Measurements from ENCODE around the gene DBNDD2. TPM values are rescaled to one million over a fixed set of nuclear protein-coding genes. Genes with fewer than 3 reads are reported as not detected.

Gene DBNDD2
- total RNA-seq, 1 experiment from 2014 or later: 38.6 TPM

DNA sequence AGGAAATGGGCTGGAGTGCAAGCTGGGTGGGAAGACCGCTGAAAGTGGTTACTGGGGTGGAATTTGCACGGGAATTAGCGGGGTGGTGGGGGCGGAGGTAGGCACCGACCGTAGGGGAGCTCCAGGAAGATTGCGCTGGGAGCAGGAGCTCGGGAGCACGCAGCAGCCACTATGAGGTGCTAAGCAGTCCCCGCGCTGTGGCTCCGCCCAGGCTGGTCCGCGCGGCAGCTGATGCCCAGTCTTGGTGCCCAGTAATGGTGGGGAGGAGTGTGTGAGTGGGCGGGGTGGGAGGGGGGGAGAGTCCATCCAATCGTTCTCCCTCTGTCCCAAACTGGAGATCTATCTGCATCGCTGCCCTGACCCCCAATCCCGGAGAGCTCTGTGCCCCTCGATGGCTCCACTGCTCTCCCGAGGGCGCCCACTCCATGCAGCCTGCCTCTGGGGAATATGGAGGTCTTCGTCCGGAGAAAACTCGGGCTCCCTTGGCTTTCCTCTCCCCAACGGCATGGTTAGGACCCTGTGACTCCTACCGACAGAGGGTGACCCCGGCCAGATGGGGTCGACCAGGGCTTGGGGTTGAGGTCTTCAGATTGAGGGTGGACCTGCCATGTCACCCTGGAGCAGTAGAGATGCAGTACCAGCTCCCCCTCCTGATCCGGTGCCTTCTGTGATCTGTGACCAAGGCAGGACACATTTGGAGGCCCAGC is 35.3 kb upstream of the DBNDD2 start:
- intact Hi-C loops (cut with micrococcal nuclease; ENCODE audit: unreplicated experiment): no loop called here
- no peak overlapping the region for H3K27ac ChIP-seq (ENCODE audit: low read depth, low read length, poor library complexity, severe bottlenecking)
- H3K4me3 ChIP-seq (ENCODE audit: low read depth, low read length, poor library complexity, severe bottlenecking): peak overlapping the region; percentile 52
- no TSS peak for BruUV-seq (replicated peaks)
- ChIA-PET POLR2A (ENCODE audit: low non-redundant PET) (no interaction called here), CTCF (interaction anchor here (0.5 to 3.9 kb wide), 9 partner anchors 8 to 113 kb away, joined by 3 to 63 read pairs (median 7); partner anchors contain the start of genes PIGT and SYS1)
- TF ChIP-seq EZH2 (IDR thresholded peaks at IDR 0.05; ENCODE audit: borderline replicate concordance, low read depth, low read length, poor library complexity, severe bottlenecking): no peak
- TF ChIP-seq, protein P1, sequence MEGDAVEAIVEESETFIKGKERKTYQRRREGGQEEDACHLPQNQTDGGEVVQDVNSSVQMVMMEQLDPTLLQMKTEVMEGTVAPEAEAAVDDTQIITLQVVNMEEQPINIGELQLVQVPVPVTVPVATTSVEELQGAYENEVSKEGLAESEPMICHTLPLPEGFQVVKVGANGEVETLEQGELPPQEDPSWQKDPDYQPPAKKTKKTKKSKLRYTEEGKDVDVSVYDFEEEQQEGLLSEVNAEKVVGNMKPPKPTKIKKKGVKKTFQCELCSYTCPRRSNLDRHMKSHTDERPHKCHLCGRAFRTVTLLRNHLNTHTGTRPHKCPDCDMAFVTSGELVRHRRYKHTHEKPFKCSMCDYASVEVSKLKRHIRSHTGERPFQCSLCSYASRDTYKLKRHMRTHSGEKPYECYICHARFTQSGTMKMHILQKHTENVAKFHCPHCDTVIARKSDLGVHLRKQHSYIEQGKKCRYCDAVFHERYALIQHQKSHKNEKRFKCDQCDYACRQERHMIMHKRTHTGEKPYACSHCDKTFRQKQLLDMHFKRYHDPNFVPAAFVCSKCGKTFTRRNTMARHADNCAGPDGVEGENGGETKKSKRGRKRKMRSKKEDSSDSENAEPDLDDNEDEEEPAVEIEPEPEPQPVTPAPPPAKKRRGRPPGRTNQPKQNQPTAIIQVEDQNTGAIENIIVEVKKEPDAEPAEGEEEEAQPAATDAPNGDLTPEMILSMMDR (conservative IDR thresholded peaks at IDR 0.05; ENCODE audit: low read depth, low read length): no peak
- DNase-seq (ENCODE audit: low spot score): peak; percentile 55
- no peaks in the 10 kb centered on the region for H3K4me1 ChIP-seq (ENCODE audit: insufficient read depth, low read length, poor library complexity, severe bottlenecking)
- no peaks in the 10 kb centered on the region for H3K9me3 ChIP-seq (ENCODE audit: low read depth, low read length, poor library complexity, severe bottlenecking)
- H3K27me3 ChIP-seq (replicated peaks; ENCODE audit: insufficient read depth, low read depth, low read length, poor library complexity): no peaks in the 10 kb centered on the region
- H3K36me3 ChIP-seq (ENCODE audit: insufficient read depth, low read length, poor library complexity, severe bottlenecking): peaks cover 3% of the 10 kb centered on the region

DNA sequence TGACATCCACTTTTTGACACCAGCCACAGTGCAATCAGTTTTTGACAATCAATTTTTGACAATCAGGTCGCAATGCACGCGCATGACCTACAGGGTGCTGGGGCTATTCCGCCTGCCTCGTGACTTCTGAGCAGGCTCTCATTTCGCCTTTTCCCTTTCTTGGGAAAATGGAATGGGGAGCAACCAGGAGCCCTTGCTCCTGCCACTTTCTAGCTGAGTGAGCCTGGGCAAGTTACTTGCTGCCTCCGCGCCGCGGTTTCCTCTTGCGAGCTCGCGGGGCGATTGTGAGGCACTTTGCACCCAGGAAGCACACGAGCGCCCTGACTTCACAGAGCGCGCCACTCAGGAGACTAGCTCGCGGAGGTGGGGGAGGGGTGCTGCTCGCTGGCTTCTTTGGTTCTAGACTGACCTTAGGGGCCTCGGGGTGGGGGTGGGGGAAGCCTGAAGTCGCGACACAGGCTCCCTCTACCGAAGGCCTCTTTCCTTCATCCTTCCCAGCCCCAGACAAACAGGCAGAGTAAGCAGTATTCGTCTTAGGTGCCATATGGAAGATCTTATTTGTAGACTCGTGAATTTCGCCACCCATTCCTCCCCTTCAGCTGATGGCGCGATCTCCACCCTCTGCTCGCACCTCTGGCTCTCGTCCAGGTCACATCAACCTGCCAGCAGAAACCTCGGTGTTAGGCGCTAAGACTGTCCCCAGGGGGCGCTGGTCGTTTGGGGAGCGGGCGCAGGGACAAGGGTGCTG is 34.6 kb upstream of the DBNDD2 start:
- no TSS peak for BruUV-seq (replicated peaks)
- Histone ChIP-seq H3K9me3 (ENCODE audit: low read depth, low read length, poor library complexity, severe bottlenecking) (no peaks in the 10 kb centered on the region), H3K27ac (ENCODE audit: low read depth, low read length, poor library complexity, severe bottlenecking) (no peak overlapping the region), H3K4me3 (ENCODE audit: low read depth, low read length, poor library complexity, severe bottlenecking) (peak overlapping the region; percentile 52), H3K36me3 (ENCODE audit: insufficient read depth, low read length, poor library complexity, severe bottlenecking) (no peaks in the 10 kb centered on the region), H3K4me1 (ENCODE audit: insufficient read depth, low read length, poor library complexity, severe bottlenecking) (no peaks in the 10 kb centered on the region), H3K27me3 (replicated peaks; ENCODE audit: insufficient read depth, low read depth, low read length, poor library complexity) (no peaks in the 10 kb centered on the region)
- intact Hi-C loops (cut with micrococcal nuclease; ENCODE audit: unreplicated experiment): loop anchor here (1.0 kb wide), 1 partner anchor 64 kb away; no protein-coding TSS in a partner anchor
- ChIA-PET POLR2A (ENCODE audit: low non-redundant PET) (interaction anchor here (0.6 kb wide), 1 partner anchor 70 kb away, joined by 12 read pairs; no protein-coding TSS in a partner anchor), CTCF (interaction anchor here (0.5 to 3.9 kb wide), 10 partner anchors 9 to 398 kb away, joined by 3 to 63 read pairs (median 7); partner anchors contain the start of genes PIGT and SYS1)
- TF ChIP-seq EZH2 (IDR thresholded peaks at IDR 0.05; ENCODE audit: borderline replicate concordance, low read depth, low read length, poor library complexity, severe bottlenecking): no peak
- TF ChIP-seq, protein P1 (conservative IDR thresholded peaks at IDR 0.05; ENCODE audit: low read depth, low read length): peak; percentile 98
- DNase-seq (ENCODE audit: low spot score): peak; percentile 94

DNA sequence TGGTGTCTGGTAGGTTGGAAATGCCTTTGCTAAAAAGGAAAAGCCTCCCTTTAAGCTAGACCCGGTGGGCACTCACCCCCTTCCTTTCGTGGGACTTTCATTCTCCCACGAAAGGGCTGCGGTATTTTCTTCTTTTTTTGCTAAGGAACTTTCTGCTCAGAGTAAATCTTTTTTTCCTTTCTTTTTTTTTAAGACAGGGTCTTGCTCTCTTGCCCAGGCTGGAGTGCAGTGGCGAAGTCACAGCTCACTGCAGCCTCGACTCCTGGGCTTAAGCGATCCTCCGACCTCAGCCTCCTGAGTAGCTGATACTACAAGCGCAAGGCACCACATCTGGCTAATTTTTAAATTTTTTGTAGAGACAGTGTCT is 34.0 kb upstream of the DBNDD2 start:
- Histone ChIP-seq H3K9me3 (ENCODE audit: low read depth, low read length, poor library complexity, severe bottlenecking) (no peaks in the 10 kb centered on the region), H3K4me1 (ENCODE audit: insufficient read depth, low read length, poor library complexity, severe bottlenecking) (no peaks in the 10 kb centered on the region), H3K27ac (ENCODE audit: low read depth, low read length, poor library complexity, severe bottlenecking) (no peak overlapping the region), H3K4me3 (ENCODE audit: low read depth, low read length, poor library complexity, severe bottlenecking) (peak overlapping the region; percentile 52), H3K36me3 (ENCODE audit: insufficient read depth, low read length, poor library complexity, severe bottlenecking) (no peaks in the 10 kb centered on the region), H3K27me3 (replicated peaks; ENCODE audit: insufficient read depth, low read depth, low read length, poor library complexity) (no peaks in the 10 kb centered on the region)
- ChIA-PET CTCF (interaction anchor here (0.7 to 3.9 kb wide), 9 partner anchors 11 to 397 kb away, joined by 3 to 63 read pairs (median 7); partner anchors contain the start of genes PIGT and SYS1), POLR2A (ENCODE audit: low non-redundant PET) (interaction anchor here (0.6 kb wide), 1 partner anchor 69 kb away, joined by 12 read pairs; no protein-coding TSS in a partner anchor)
- no TSS peak for BruUV-seq (replicated peaks)
- DNase-seq (ENCODE audit: low spot score): no peak
- TF ChIP-seq EZH2 (IDR thresholded peaks at IDR 0.05; ENCODE audit: borderline replicate concordance, low read depth, low read length, poor library complexity, severe bottlenecking): no peak
- TF ChIP-seq, protein P1 (conservative IDR thresholded peaks at IDR 0.05; ENCODE audit: low read depth, low read length): no peak
- intact Hi-C loops (cut with micrococcal nuclease; ENCODE audit: unreplicated experiment): loop anchor here (1.0 kb wide), 1 partner anchor 63 kb away; no protein-coding TSS in a partner anchor
